ENCODE data around the gene CLSTN2. TPM values are rescaled to one million over a fixed set of nuclear protein-coding genes. Genes with fewer than 3 reads are reported as not detected.

CLSTN2 gene
- polyA plus RNA-seq, 1 experiment = 0.04 TPM

DNA sequence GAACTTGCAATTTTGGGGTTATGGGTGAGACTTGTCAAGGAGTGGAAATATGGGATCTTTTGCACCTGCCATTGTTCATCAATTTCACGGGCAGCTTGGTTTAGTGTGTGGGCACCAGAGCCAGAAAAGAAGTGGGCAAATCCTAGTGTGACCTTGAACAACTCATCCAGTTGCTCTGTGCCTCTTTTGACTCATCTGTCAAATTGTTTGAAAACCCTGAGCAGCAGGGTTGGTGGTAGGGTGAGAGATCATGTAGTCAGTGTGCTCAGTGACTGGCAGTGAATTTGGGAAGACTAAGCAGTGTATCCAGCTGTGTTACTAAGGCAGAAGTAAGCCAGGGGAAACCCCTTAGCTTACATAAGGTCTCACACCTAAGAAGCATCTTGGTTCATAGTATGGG, 449.9 kb downstream of the CLSTN2 start:
- ChIA-PET POLR2A (no interaction called here), CTCF (no interaction called here)
- no peak overlapping the region for H3K27ac ChIP-seq (ENCODE audit: low read depth, low read length)

DNA sequence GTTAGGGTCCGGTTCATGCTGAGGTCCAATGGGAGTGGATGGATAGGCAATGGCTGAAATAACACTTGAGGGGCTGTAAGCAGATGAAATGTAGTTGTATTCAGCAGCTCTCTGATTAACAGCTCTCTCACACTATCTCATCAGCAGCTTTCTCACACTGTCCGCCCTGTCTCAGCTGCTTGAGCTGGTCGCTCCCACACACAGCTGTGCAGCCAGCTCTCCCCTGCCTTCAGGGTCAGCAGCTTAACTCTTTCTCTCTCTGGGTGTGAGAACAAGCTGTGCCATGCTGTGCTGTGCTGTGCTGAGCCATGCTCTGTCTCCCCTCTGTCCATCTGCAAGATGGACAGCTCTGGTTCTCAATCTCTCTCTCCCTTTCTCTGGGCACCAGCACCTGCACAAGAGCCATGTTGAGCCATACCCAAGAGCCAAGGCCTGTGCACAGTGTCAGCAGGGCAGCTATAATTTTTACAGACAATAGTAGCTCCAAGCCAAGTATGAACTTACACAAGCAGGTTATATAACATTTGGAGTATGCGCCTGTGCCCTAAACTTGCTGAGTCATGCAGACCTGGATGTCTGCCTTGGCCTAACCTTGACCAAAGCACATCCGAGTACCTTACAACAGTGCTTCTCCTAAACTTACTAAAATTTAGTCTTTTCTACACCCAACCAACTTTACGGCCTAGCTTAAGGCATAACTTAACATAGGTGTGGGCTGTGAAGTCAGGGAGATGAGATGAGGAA, 451.5 kb downstream of the CLSTN2 start:
- CTCF ChIA-PET = no interaction called here
- H3K27me3 ChIP-seq (ENCODE audit: control insufficient read depth, insufficient read depth, low read length) = no peaks in the 10 kb centered on the region
- no peak for DNase-seq (ENCODE audit: low read depth, low spot score)
- TF ChIP-seq, protein P1, sequence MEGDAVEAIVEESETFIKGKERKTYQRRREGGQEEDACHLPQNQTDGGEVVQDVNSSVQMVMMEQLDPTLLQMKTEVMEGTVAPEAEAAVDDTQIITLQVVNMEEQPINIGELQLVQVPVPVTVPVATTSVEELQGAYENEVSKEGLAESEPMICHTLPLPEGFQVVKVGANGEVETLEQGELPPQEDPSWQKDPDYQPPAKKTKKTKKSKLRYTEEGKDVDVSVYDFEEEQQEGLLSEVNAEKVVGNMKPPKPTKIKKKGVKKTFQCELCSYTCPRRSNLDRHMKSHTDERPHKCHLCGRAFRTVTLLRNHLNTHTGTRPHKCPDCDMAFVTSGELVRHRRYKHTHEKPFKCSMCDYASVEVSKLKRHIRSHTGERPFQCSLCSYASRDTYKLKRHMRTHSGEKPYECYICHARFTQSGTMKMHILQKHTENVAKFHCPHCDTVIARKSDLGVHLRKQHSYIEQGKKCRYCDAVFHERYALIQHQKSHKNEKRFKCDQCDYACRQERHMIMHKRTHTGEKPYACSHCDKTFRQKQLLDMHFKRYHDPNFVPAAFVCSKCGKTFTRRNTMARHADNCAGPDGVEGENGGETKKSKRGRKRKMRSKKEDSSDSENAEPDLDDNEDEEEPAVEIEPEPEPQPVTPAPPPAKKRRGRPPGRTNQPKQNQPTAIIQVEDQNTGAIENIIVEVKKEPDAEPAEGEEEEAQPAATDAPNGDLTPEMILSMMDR (IDR thresholded peaks at IDR 0.05; ENCODE audit: low read depth, low read length) = no peak
- no peaks in the 10 kb centered on the region for H3K9me3 ChIP-seq (ENCODE audit: control insufficient read depth, insufficient read depth, low read length)
- POLR2A ChIA-PET = no interaction called here
- H3K4me3 ChIP-seq (ENCODE audit: low read depth, low read length) = no peak overlapping the region
- no peak overlapping the region for H3K27ac ChIP-seq (ENCODE audit: low read depth, low read length)

More for the DNA sequence above, 449.9 kb downstream of the CLSTN2 start:
- no peak for DNase-seq (ENCODE audit: low read depth, low spot score)
- Histone ChIP-seq H3K27me3 (ENCODE audit: control insufficient read depth, insufficient read depth, low read length) (no peaks in the 10 kb centered on the region), H3K9me3 (ENCODE audit: control insufficient read depth, insufficient read depth, low read length) (no peaks in the 10 kb centered on the region), H3K4me3 (ENCODE audit: low read depth, low read length) (no peak overlapping the region)
- TF ChIP-seq, protein P1 (IDR thresholded peaks at IDR 0.05; ENCODE audit: low read depth, low read length) = no peak

DNA sequence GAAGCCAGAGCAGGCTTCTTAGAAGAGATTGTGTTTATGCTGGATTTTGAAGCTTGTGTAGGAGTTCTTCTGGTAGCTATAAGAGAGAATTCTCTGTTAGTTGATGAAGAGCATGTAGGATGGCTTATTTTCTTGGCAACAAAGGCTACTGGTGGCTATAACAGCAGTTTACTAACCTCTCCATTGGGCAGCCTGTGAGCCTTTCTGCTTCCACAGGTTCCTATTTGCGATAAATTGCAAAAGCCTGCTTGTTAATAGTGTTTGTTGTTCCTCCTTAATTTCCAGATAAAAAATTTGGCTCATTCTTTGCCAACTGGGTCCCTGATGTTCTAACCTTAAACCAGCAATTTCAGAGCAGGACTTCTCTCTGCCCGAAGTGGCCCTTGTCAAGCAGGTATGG, 452.3 kb downstream of the CLSTN2 start:
- TF ChIP-seq, protein P1 (IDR thresholded peaks at IDR 0.05; ENCODE audit: low read depth, low read length) = no peak
- DNase-seq (ENCODE audit: low read depth, low spot score) = no peak
- POLR2A ChIA-PET = no interaction called here
- no peaks in the 10 kb centered on the region for H3K27me3 ChIP-seq (ENCODE audit: control insufficient read depth, insufficient read depth, low read length)
- no peak overlapping the region for H3K27ac ChIP-seq (ENCODE audit: low read depth, low read length)
- no peak overlapping the region for H3K4me3 ChIP-seq (ENCODE audit: low read depth, low read length)
- CTCF ChIA-PET = no interaction called here
- no peaks in the 10 kb centered on the region for H3K9me3 ChIP-seq (ENCODE audit: control insufficient read depth, insufficient read depth, low read length)

DNA sequence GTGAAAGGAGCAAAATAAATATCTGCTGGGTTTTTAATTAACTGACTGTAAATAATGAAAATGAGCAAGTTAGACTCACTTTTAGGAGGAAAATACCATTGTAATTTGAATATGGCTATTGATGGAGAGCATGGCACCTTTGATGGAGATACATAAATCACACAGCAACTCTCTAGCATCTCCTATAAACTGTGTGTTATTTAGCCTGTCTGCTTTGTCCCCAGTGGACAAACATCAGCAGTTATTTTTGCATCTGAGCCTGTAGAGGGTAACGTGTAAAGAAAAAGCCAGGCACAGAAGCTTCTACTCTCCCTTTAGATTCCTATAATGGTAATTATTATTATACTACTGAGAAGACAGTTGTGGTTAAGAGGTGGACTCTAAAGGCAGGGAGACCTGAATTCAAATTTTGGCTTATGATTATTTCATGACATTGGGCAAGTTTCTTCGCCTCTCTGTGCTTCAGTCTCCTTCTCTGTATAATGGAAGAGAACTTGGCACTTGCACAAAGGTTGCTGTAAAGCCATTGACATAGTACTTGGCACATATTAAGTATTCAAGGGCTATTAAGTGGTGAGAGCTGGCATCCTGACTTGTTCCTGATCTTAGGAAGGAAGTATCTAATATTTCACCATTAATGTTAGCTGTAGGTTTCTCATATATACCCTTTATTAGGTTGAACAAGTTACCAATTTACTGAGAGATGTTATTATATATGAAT, 453.4 kb downstream of the CLSTN2 start:
- TF ChIP-seq, protein P1 (IDR thresholded peaks at IDR 0.05; ENCODE audit: low read depth, low read length) = no peak
- H3K4me3 ChIP-seq (ENCODE audit: low read depth, low read length) = no peak overlapping the region
- no peaks in the 10 kb centered on the region for H3K27me3 ChIP-seq (ENCODE audit: control insufficient read depth, insufficient read depth, low read length)

DNA sequence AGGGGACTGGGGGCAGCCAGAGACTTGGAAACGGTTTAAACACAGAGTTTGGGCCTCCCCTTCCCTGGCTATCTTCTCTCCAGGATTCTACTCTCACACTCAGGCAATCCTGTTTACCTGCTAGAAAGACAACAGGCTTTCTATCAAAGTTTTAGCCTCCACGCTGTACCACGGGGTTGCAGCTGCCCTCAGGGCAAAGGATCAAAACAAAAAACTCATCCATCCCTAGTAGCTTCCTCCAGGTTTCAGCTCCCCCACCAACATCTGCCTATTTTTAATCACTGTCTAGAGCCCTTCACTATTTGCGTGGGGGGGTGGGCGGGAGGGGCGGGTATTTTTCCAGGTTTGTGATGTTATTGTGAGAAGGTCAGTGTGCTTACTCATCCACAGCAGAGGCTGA, 456.1 kb downstream of the CLSTN2 start:
- no peak overlapping the region for H3K4me3 ChIP-seq (ENCODE audit: low read depth, low read length)
- POLR2A ChIA-PET = no interaction called here

More for the DNA sequence above, 453.4 kb downstream of the CLSTN2 start:
- POLR2A ChIA-PET = no interaction called here
- H3K27ac ChIP-seq (ENCODE audit: low read depth, low read length) = no peak overlapping the region
- no peaks in the 10 kb centered on the region for H3K9me3 ChIP-seq (ENCODE audit: control insufficient read depth, insufficient read depth, low read length)
- DNase-seq (ENCODE audit: low read depth, low spot score) = no peak
- CTCF ChIA-PET = no interaction called here

More for the DNA sequence above, 456.1 kb downstream of the CLSTN2 start:
- CTCF ChIA-PET = no interaction called here
- H3K27me3 ChIP-seq (ENCODE audit: control insufficient read depth, insufficient read depth, low read length) = no peaks in the 10 kb centered on the region
- H3K9me3 ChIP-seq (ENCODE audit: control insufficient read depth, insufficient read depth, low read length) = no peaks in the 10 kb centered on the region
- no peak for DNase-seq (ENCODE audit: low read depth, low spot score)
- no peak overlapping the region for H3K27ac ChIP-seq (ENCODE audit: low read depth, low read length)
- TF ChIP-seq, protein P1 (IDR thresholded peaks at IDR 0.05; ENCODE audit: low read depth, low read length) = no peak
